ENCODE data around the gene SYNE3. TPM values are rescaled to one million over a fixed set of nuclear protein-coding genes. Genes with fewer than 3 reads are reported as not detected.

SYNE3 gene
- total RNA-seq, 4 donors from 2014 or later, result 14.4 to 18.7 (median 16.6) TPM

GRCh38 chr14:95498622-95499353 lies 17.7 kb downstream of the SYNE3 start:
- no peaks in the 10 kb centered on the region for H3K36me3 ChIP-seq
- H3K27me3 ChIP-seq, result peaks cover 0 to 10% (median 0%) of the 10 kb centered on the region in 4 donors
- 31% methylated on average over 9 of the region's 9 CpGs for WGBS
- no peak overlapping the region for H3K4me3 ChIP-seq
- no peak for DNase-seq (ENCODE audit: extremely low spot score)
- intact Hi-C loops (cut with DNase I), result no loop called here
- H3K27ac ChIP-seq (replicated peaks in 1 of 4), result peak overlapping the region in 1 of 4 donors; percentile 3
- no peak for TF ChIP-seq CTCF (IDR thresholded peaks at IDR 0.05)
- TF ChIP-seq POLR2AphosphoS5 (IDR thresholded peaks at IDR 0.05), result no peak
- TF ChIP-seq POLR2A (IDR thresholded peaks at IDR 0.05; ENCODE audit: low read depth), result no peak
- TF ChIP-seq EP300 (IDR thresholded peaks at IDR 0.05), result no peak
- H3K9me3 ChIP-seq, result no peaks in the 10 kb centered on the region
- H3K4me1 ChIP-seq, result peaks cover 38 to 97% (median 78%) of the 10 kb centered on the region in 4 donors

- H3K9me3 ChIP-seq, result no peaks in the 10 kb centered on the region
- H3K27ac ChIP-seq (replicated peaks in 1 of 4), result peak overlapping the region in 1 of 4 donors; percentile 60
- no peaks in the 10 kb centered on the region for H3K36me3 ChIP-seq
- H3K27me3 ChIP-seq, result peaks cover 0 to 10% (median 0%) of the 10 kb centered on the region in 4 donors
- TF ChIP-seq POLR2A (IDR thresholded peaks at IDR 0.05; ENCODE audit: low read depth) (no peak), EP300 (IDR thresholded peaks at IDR 0.05) (no peak), CTCF (IDR thresholded peaks at IDR 0.05) (no peak), POLR2AphosphoS5 (IDR thresholded peaks at IDR 0.05) (no peak)
- WGBS, result 57% methylated on average over 9 of the region's 9 CpGs
- no peak for DNase-seq (ENCODE audit: extremely low spot score)
- intact Hi-C loops (cut with DNase I), result no loop called here
- peaks cover 38 to 85% (median 75%) of the 10 kb centered on the region in 4 donors for H3K4me1 ChIP-seq
- no peak overlapping the region for H3K4me3 ChIP-seq
These were observed 18.9 kb downstream of the SYNE3 start for GRCh38 chr14:95497561-95498011.

- H3K9me3 ChIP-seq, result no peaks in the 10 kb centered on the region
- H3K27ac ChIP-seq (replicated peaks in 1 of 4), result peak overlapping the region; percentile 4 to 60 (median 37)
- H3K36me3 ChIP-seq, result no peaks in the 10 kb centered on the region
- H3K27me3 ChIP-seq, result peaks cover 0 to 5% (median 0%) of the 10 kb centered on the region in 4 donors
- TF ChIP-seq POLR2A (IDR thresholded peaks at IDR 0.05; ENCODE audit: low read depth) (no peak), EP300 (IDR thresholded peaks at IDR 0.05) (no peak), CTCF (IDR thresholded peaks at IDR 0.05) (no peak)
- 28% methylated on average over 4 of the region's 4 CpGs for WGBS
- no peak overlapping the region for H3K4me3 ChIP-seq
- intact Hi-C loops (cut with DNase I), result no loop called here
- no peak for DNase-seq (ENCODE audit: extremely low spot score)
- H3K4me1 ChIP-seq, result peaks cover 38 to 78% (median 67%) of the 10 kb centered on the region in 4 donors
These were observed 19.7 kb downstream of the SYNE3 start for GRCh38 chr14:95496690-95497259.

GRCh38 chr14:95496111-95496681 lies 20.3 kb downstream of the SYNE3 start:
- no peaks in the 10 kb centered on the region for H3K9me3 ChIP-seq
- DNase-seq (ENCODE audit: extremely low spot score), result no peak
- WGBS, result 34% methylated on average over 4 of the region's 4 CpGs
- peaks cover 0 to 5% (median 0%) of the 10 kb centered on the region in 4 donors for H3K27me3 ChIP-seq
- no peak for TF ChIP-seq CTCF (IDR thresholded peaks at IDR 0.05)
- no peak for TF ChIP-seq POLR2A (IDR thresholded peaks at IDR 0.05; ENCODE audit: low read depth)
- TF ChIP-seq EP300 (IDR thresholded peaks at IDR 0.05), result no peak
- no peak for TF ChIP-seq POLR2AphosphoS5 (IDR thresholded peaks at IDR 0.05)
- peaks cover 41 to 77% (median 64%) of the 10 kb centered on the region in 4 donors for H3K4me1 ChIP-seq
- H3K36me3 ChIP-seq, result no peaks in the 10 kb centered on the region
- H3K27ac ChIP-seq (replicated peaks in 1 of 4), result peak overlapping the region; percentile 26 to 60 (median 42)
- no peak overlapping the region for H3K4me3 ChIP-seq
- intact Hi-C loops (cut with DNase I), result no loop called here
